T-helper 1 cell treated with Interleukin-12 subunit alpha and Interleukin-12 subunit beta and Interleukin-4 antibody, amounts not matched to agents 30 μg/mL and 1 μg/mL, for 36 hours (primary cell): ENCODE measurements around the gene GPX8.

Experiments
- H3K27ac Mint-ChIP-seq: one replicate; pipeline ENCODE4 v1.8.0; 2021; ENCODE audit warnings: mild to moderate bottlenecking, mixed read lengths
- H3K27me3 Mint-ChIP-seq: one replicate; pipeline ENCODE4 v1.8.0; 2021; ENCODE audit warnings: low read depth, mixed read lengths
- H3K36me3 Mint-ChIP-seq: one replicate; pipeline ENCODE4 v1.8.0; 2021; ENCODE audit warnings: low read depth, mixed read lengths
- H3K4me1 Mint-ChIP-seq: one replicate; pipeline ENCODE4 v1.8.0; 2021; ENCODE audit warnings: low read depth, mixed read lengths
- H3K4me3 Mint-ChIP-seq: one replicate; pipeline ENCODE4 v1.8.0; 2021; ENCODE audit warnings: mild to moderate bottlenecking, moderate library complexity, mixed read lengths
- H3K9me3 Mint-ChIP-seq: one replicate; pipeline ENCODE4 v1.8.0; 2021; ENCODE audit warnings: mixed read lengths

The GPX8 gene

GRCh38 chr5:55151923-55152842, 7.8 kb upstream of the GPX8 start:
- no peak overlapping the region for H3K4me3 Mint-ChIP-seq
- H3K36me3 Mint-ChIP-seq: no peaks in the 10 kb centered on the region
- H3K27ac Mint-ChIP-seq: no peak overlapping the region
- H3K9me3 Mint-ChIP-seq: no peaks in the 10 kb centered on the region
- no peaks in the 10 kb centered on the region for H3K4me1 Mint-ChIP-seq
- H3K27me3 Mint-ChIP-seq: peaks cover 81% of the 10 kb centered on the region

- H3K9me3 Mint-ChIP-seq: no peaks in the 10 kb centered on the region
- peaks cover 78% of the 10 kb centered on the region for H3K27me3 Mint-ChIP-seq
- H3K27ac Mint-ChIP-seq: no peak overlapping the region
- H3K4me3 Mint-ChIP-seq: no peak overlapping the region
- peaks cover 3% of the 10 kb centered on the region for H3K4me1 Mint-ChIP-seq
- H3K36me3 Mint-ChIP-seq: no peaks in the 10 kb centered on the region
These were observed 5.1 kb upstream of the GPX8 start for GRCh38 chr5:55154873-55155272.

GRCh38 chr5:55160493-55161209, 680 bp downstream of the GPX8 start:
- Mint-ChIP-seq H3K36me3 (no peaks in the 10 kb centered on the region), H3K4me3 (no peak overlapping the region), H3K27me3 (peaks cover 76% of the 10 kb centered on the region), H3K9me3 (no peaks in the 10 kb centered on the region), H3K27ac (no peak overlapping the region), H3K4me1 (peaks cover 3% of the 10 kb centered on the region)

- Mint-ChIP-seq H3K9me3 (no peaks in the 10 kb centered on the region), H3K4me1 (peaks cover 3% of the 10 kb centered on the region), H3K36me3 (no peaks in the 10 kb centered on the region), H3K4me3 (no peak overlapping the region), H3K27me3 (peaks cover 79% of the 10 kb centered on the region), H3K27ac (no peak overlapping the region)
These were observed 2.7 kb downstream of the GPX8 start for GRCh38 chr5:55162666-55163065.

GRCh38 chr5:55171471-55171870, 11.5 kb downstream of the GPX8 start:
- H3K27ac Mint-ChIP-seq: no peak overlapping the region
- no peak overlapping the region for H3K4me3 Mint-ChIP-seq
- H3K4me1 Mint-ChIP-seq: peaks cover 20% of the 10 kb centered on the region
- peaks cover 76% of the 10 kb centered on the region for H3K27me3 Mint-ChIP-seq
- peaks cover 3% of the 10 kb centered on the region for H3K36me3 Mint-ChIP-seq
- no peaks in the 10 kb centered on the region for H3K9me3 Mint-ChIP-seq

- no peaks in the 10 kb centered on the region for H3K9me3 Mint-ChIP-seq
- peak overlapping the region; percentile 60 for H3K27ac Mint-ChIP-seq
These were observed 12.3 kb downstream of the GPX8 start for GRCh38 chr5:55172051-55172899.

GRCh38 chr5:55172937-55173686, 13.1 kb downstream of the GPX8 start, which contains the start of gene CDC20B:
Gene CDC20B (minus strand): TSS chr5:55173177. CDS start chr5:55173000, 177 bp downstream.
- H3K27me3 Mint-ChIP-seq: peaks cover 76% of the 10 kb centered on the region
- H3K4me1 Mint-ChIP-seq: peaks cover 23% of the 10 kb centered on the region
- H3K36me3 Mint-ChIP-seq: peaks cover 3% of the 10 kb centered on the region
- H3K27ac Mint-ChIP-seq: peak within 1 kb of the TSS; percentile 76
- H3K4me3 Mint-ChIP-seq: peak within 1 kb of the TSS; percentile 88
- no peaks in the 10 kb centered on the region for H3K9me3 Mint-ChIP-seq

More at GRCh38 chr5:55172051-55172899, 12.3 kb downstream of the GPX8 start:
- H3K4me3 Mint-ChIP-seq: peak overlapping the region; percentile 88
- H3K4me1 Mint-ChIP-seq: peaks cover 23% of the 10 kb centered on the region
- peaks cover 76% of the 10 kb centered on the region for H3K27me3 Mint-ChIP-seq
- H3K36me3 Mint-ChIP-seq: peaks cover 3% of the 10 kb centered on the region

GRCh38 chr5:55173687-55174230, 13.8 kb downstream of the GPX8 start:
- Mint-ChIP-seq H3K4me1 (peaks cover 23% of the 10 kb centered on the region), H3K27ac (peak overlapping the region; percentile 67), H3K4me3 (peak overlapping the region; percentile 86), H3K27me3 (peaks cover 76% of the 10 kb centered on the region), H3K36me3 (peaks cover 3% of the 10 kb centered on the region), H3K9me3 (no peaks in the 10 kb centered on the region)

- H3K4me3 Mint-ChIP-seq: peak overlapping the region; percentile 71
- H3K9me3 Mint-ChIP-seq: no peaks in the 10 kb centered on the region
- H3K36me3 Mint-ChIP-seq: peaks cover 3% of the 10 kb centered on the region
- no peak overlapping the region for H3K27ac Mint-ChIP-seq
- H3K27me3 Mint-ChIP-seq: peaks cover 83% of the 10 kb centered on the region
- peaks cover 23% of the 10 kb centered on the region for H3K4me1 Mint-ChIP-seq
These were observed 15.8 kb downstream of the GPX8 start for GRCh38 chr5:55175781-55176175.

GRCh38 chr5:55176176-55176818, 16.3 kb downstream of the GPX8 start:
- Mint-ChIP-seq H3K9me3 (no peaks in the 10 kb centered on the region), H3K4me3 (peak overlapping the region; percentile 71), H3K36me3 (peaks cover 3% of the 10 kb centered on the region), H3K27ac (no peak overlapping the region), H3K4me1 (peaks cover 23% of the 10 kb centered on the region), H3K27me3 (peaks cover 88% of the 10 kb centered on the region)

- Mint-ChIP-seq H3K4me3 (peak overlapping the region; percentile 47), H3K36me3 (peaks cover 3% of the 10 kb centered on the region), H3K27ac (no peak overlapping the region), H3K27me3 (peaks cover 91% of the 10 kb centered on the region), H3K9me3 (no peaks in the 10 kb centered on the region), H3K4me1 (peaks cover 22% of the 10 kb centered on the region)
These were observed 17.1 kb downstream of the GPX8 start for GRCh38 chr5:55177078-55177477.

GRCh38 chr5:55180016-55180415, 20.0 kb downstream of the GPX8 start:
- Mint-ChIP-seq H3K4me1 (peaks cover 8% of the 10 kb centered on the region), H3K27me3 (peaks cover 85% of the 10 kb centered on the region), H3K4me3 (no peak overlapping the region), H3K9me3 (no peaks in the 10 kb centered on the region), H3K27ac (no peak overlapping the region), H3K36me3 (no peaks in the 10 kb centered on the region)

- Mint-ChIP-seq H3K9me3 (no peaks in the 10 kb centered on the region), H3K36me3 (no peaks in the 10 kb centered on the region), H3K4me3 (no peak overlapping the region), H3K27ac (no peak overlapping the region), H3K4me1 (no peaks in the 10 kb centered on the region), H3K27me3 (peaks cover 75% of the 10 kb centered on the region)
These were observed 27.4 kb downstream of the GPX8 start for GRCh38 chr5:55187370-55187769.
